Measurements from ENCODE around the gene DGKB. TPM values are rescaled to one million over a fixed set of nuclear protein-coding genes. Genes with fewer than 3 reads are reported as not detected.

The DGKB gene
- total and polyA plus RNA-seq, 2 donors (not counting 1 experiment from before 2014, with no cell fraction given) = 0.31 TPM; not detected in 1

- H3K4me1 ChIP-seq (ENCODE audit: control insufficient read depth, extremely low read depth, insufficient read depth, low read length) = no peaks in the 10 kb centered on the region
- no peak overlapping the region for H3K4me3 ChIP-seq (replicated peaks in 1 of 4; ENCODE audit: control extremely low read depth in 1 of 4, insufficient read depth in 1 of 4, low read depth in 3 of 4, low read length in 4 of 4)
- H4K20me1 ChIP-seq (ENCODE audit: control insufficient read depth, extremely low read depth, insufficient read depth, low read length) = no peaks in the 10 kb centered on the region
- no peak overlapping the region for H2AFZ ChIP-seq (ENCODE audit: low read length)
- no peaks in the 10 kb centered on the region for H3K9me3 ChIP-seq (ENCODE audit: control insufficient read depth, insufficient read depth, low read depth, low read length)
- DNase-seq (ENCODE audit: low read depth in 2 of 2) = peak in 1 of 2 donors; percentile 4
- TF ChIP-seq CTCF (conservative IDR thresholded peaks at IDR 0.05 in 1 of 2, IDR thresholded peaks at IDR 0.05 in 1 of 2; ENCODE audit: low read depth in 1 of 2, low read length in 2 of 2) (no peak), EZH2 (IDR thresholded peaks at IDR 0.05; ENCODE audit: low read length, missing control alignments) (no peak)
- no peak overlapping the region for H3K9ac ChIP-seq (ENCODE audit: insufficient read depth, low read length)
- H3K27me3 ChIP-seq (ENCODE audit: control insufficient read depth, insufficient read depth, low read length) = no peaks in the 10 kb centered on the region
- H3K27ac ChIP-seq (ENCODE audit: insufficient read depth, low read length) = no peak overlapping the region
- H3K4me2 ChIP-seq (ENCODE audit: extremely low read depth, insufficient read depth, low read length) = no peak overlapping the region
- H3K36me3 ChIP-seq (ENCODE audit: control insufficient read depth, insufficient read depth, low read length) = no peaks in the 10 kb centered on the region
- H3K79me2 ChIP-seq (ENCODE audit: control insufficient read depth, insufficient read depth, low read length) = no peaks in the 10 kb centered on the region
These were observed 758.0 kb downstream of the DGKB start for GRCh38 chr7:14144538-14144937.

DNA sequence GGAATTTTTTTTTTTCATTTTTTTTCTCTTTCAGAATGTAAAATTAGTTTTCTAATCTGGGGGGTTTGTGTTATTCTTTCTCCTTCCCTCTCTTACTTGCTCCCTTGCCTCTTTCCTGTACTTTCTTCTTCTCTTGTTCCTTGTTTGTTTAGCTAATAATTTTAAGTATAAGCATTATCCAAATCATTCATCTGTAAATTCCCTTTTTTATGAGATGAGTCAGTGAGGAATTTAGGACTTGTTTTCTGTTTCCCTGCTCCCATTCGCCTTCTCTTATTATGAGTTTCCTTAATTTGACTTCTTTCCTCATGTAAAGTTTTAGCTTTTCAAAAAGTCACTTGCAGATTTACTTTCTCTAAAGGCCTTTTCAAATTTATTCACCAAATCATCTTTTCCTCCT is 758.4 kb downstream of the DGKB start:
- no peaks in the 10 kb centered on the region for H3K27me3 ChIP-seq (ENCODE audit: control insufficient read depth, insufficient read depth, low read length)
- H3K4me3 ChIP-seq (replicated peaks in 1 of 4; ENCODE audit: control extremely low read depth in 1 of 4, insufficient read depth in 1 of 4, low read depth in 3 of 4, low read length in 4 of 4) = no peak overlapping the region
- H3K4me2 ChIP-seq (ENCODE audit: extremely low read depth, insufficient read depth, low read length) = no peak overlapping the region
- H4K20me1 ChIP-seq (ENCODE audit: control insufficient read depth, extremely low read depth, insufficient read depth, low read length) = no peaks in the 10 kb centered on the region
- no peak overlapping the region for H3K9ac ChIP-seq (ENCODE audit: insufficient read depth, low read length)
- DNase-seq (ENCODE audit: low read depth in 2 of 2) = no peak
- no peaks in the 10 kb centered on the region for H3K36me3 ChIP-seq (ENCODE audit: control insufficient read depth, insufficient read depth, low read length)
- no peaks in the 10 kb centered on the region for H3K9me3 ChIP-seq (ENCODE audit: control insufficient read depth, insufficient read depth, low read depth, low read length)
- no peaks in the 10 kb centered on the region for H3K4me1 ChIP-seq (ENCODE audit: control insufficient read depth, extremely low read depth, insufficient read depth, low read length)
- H3K79me2 ChIP-seq (ENCODE audit: control insufficient read depth, insufficient read depth, low read length) = no peaks in the 10 kb centered on the region
- H2AFZ ChIP-seq (ENCODE audit: low read length) = no peak overlapping the region
- TF ChIP-seq EZH2 (IDR thresholded peaks at IDR 0.05; ENCODE audit: low read length, missing control alignments) = no peak
- TF ChIP-seq CTCF (conservative IDR thresholded peaks at IDR 0.05 in 1 of 2, IDR thresholded peaks at IDR 0.05 in 1 of 2; ENCODE audit: low read depth in 1 of 2, low read length in 2 of 2) = no peak
- no peak overlapping the region for H3K27ac ChIP-seq (ENCODE audit: insufficient read depth, low read length)

GRCh38 chr7:14137676-14138075 is 764.9 kb downstream of the DGKB start:
- Histone ChIP-seq H3K4me1 (ENCODE audit: control insufficient read depth, extremely low read depth, insufficient read depth, low read length) (no peaks in the 10 kb centered on the region), H3K27ac (ENCODE audit: insufficient read depth, low read length) (no peak overlapping the region), H3K79me2 (ENCODE audit: control insufficient read depth, insufficient read depth, low read length) (no peaks in the 10 kb centered on the region), H3K9ac (ENCODE audit: insufficient read depth, low read length) (no peak overlapping the region), H3K9me3 (ENCODE audit: control insufficient read depth, insufficient read depth, low read depth, low read length) (no peaks in the 10 kb centered on the region), H3K4me2 (ENCODE audit: extremely low read depth, insufficient read depth, low read length) (no peak overlapping the region), H4K20me1 (ENCODE audit: control insufficient read depth, extremely low read depth, insufficient read depth, low read length) (no peaks in the 10 kb centered on the region), H3K36me3 (ENCODE audit: control insufficient read depth, insufficient read depth, low read length) (no peaks in the 10 kb centered on the region), H2AFZ (ENCODE audit: low read length) (no peak overlapping the region), H3K4me3 (replicated peaks in 1 of 4; ENCODE audit: control extremely low read depth in 1 of 4, insufficient read depth in 1 of 4, low read depth in 3 of 4, low read length in 4 of 4) (no peak overlapping the region), H3K27me3 (ENCODE audit: control insufficient read depth, insufficient read depth, low read length) (no peaks in the 10 kb centered on the region)
- no peak for TF ChIP-seq EZH2 (IDR thresholded peaks at IDR 0.05; ENCODE audit: low read length, missing control alignments)
- TF ChIP-seq CTCF (conservative IDR thresholded peaks at IDR 0.05 in 1 of 2, IDR thresholded peaks at IDR 0.05 in 1 of 2; ENCODE audit: low read depth in 1 of 2, low read length in 2 of 2) = no peak
- DNase-seq (ENCODE audit: low read depth in 2 of 2) = peak in 1 of 2 donors; percentile 16
